Fibroblast of the aortic adventitia (primary cell): ENCODE measurements around the gene TSHZ2. TPM values are rescaled to one million over a fixed set of nuclear protein-coding genes. Genes with fewer than 3 reads are reported as not detected.

Experiments used
- DNase-seq: peaks from one replicate; pipeline ENCODE4 v3.0.0-alpha.2; 2010; ENCODE audit warnings: low read depth
- H3K4me3 ChIP-seq: 2 replicates; pipeline ENCODE4 v1.5.1; 2011; ENCODE audit warnings: low read depth, mild to moderate bottlenecking, control low read depth, low read length, moderate library complexity
- total RNA-seq: library from RNA; depleted of rRNA; stranded (reverse); fragments of >200 nt; gene quantifications from 2 replicates; pipeline ENCODE4 v1.2.3, GENCODE V29; 2012; ENCODE audit warnings: low replicate concordance
- TF ChIP-seq, protein P1 (sequence below): IDR thresholded peaks from 2 replicates; pipeline ENCODE4 v1.5.1; 2011; ENCODE audit warnings: mild to moderate bottlenecking, low read length, control low read depth, inconsistent platforms; ENCODE audit not compliant: insufficient read depth

The TSHZ2 gene
- total RNA-seq, 1 donor, result 6.9 TPM

DNA sequence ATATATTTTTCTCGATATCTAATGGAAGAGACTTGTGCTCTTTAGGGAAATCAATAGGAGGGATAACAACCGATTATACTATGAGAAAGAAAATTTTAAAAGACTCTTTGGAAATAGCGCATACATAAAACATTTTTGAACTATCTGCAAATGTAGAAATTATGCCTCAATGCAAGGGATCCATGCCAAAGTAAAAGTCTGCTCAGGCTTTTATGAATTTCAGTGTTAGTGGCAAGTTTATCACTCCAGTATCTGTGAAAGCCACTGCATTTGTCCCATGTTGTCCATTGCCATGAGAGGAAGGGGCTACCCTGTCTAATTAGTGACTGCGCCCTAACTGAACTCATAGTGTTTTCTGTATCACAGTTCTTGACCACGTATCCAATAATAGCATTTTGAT, 81.4 kb downstream of the TSHZ2 start:
- no peak for DNase-seq
- no peak overlapping the region for H3K4me3 ChIP-seq
- TF ChIP-seq, protein P1, sequence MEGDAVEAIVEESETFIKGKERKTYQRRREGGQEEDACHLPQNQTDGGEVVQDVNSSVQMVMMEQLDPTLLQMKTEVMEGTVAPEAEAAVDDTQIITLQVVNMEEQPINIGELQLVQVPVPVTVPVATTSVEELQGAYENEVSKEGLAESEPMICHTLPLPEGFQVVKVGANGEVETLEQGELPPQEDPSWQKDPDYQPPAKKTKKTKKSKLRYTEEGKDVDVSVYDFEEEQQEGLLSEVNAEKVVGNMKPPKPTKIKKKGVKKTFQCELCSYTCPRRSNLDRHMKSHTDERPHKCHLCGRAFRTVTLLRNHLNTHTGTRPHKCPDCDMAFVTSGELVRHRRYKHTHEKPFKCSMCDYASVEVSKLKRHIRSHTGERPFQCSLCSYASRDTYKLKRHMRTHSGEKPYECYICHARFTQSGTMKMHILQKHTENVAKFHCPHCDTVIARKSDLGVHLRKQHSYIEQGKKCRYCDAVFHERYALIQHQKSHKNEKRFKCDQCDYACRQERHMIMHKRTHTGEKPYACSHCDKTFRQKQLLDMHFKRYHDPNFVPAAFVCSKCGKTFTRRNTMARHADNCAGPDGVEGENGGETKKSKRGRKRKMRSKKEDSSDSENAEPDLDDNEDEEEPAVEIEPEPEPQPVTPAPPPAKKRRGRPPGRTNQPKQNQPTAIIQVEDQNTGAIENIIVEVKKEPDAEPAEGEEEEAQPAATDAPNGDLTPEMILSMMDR, result no peak

DNA sequence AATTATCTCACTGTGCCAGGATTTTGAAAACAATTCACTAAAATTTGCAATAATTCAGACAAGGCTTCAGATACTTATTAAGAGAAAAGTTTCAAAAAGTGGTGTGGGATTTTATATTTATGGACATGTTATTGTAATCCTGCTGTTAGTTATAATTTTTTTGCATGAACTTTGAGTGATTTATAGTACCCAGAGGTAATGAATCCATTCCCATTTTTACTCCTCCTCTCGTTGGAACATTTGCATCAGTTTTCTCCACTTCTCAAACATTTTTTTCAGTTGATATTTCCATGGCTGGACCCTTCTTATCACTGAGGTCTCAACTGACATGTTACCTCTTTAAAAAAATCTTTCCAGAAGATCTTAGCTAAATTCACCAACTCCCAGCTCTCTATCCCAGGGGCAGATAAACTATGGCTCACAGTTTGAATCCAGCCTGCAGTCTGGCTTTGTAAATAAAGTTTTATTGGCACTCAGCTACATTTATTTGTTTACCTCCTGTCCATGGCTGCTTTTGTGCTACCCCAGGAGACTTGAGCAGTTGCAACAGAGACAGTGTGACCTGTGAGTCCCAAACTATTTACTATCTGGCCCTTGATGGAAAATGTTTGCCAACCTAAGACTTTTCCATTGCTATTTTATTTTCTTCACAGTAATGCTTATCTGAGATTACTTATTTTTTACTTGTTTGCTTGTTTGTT, 83.4 kb downstream of the TSHZ2 start:
- no peak for DNase-seq
- H3K4me3 ChIP-seq, result no peak overlapping the region
- TF ChIP-seq, protein P1, result no peak

- TF ChIP-seq, protein P1, result no peak
- H3K4me3 ChIP-seq, result no peak overlapping the region
- no peak for DNase-seq
Observed at GRCh38 chr20:53057579-53057978, 85.4 kb downstream of the TSHZ2 start.

- TF ChIP-seq, protein P1, result no peak
- no peak overlapping the region for H3K4me3 ChIP-seq
- DNase-seq, result no peak
Observed at GRCh38 chr20:53059848-53060247, 87.7 kb downstream of the TSHZ2 start.

DNA sequence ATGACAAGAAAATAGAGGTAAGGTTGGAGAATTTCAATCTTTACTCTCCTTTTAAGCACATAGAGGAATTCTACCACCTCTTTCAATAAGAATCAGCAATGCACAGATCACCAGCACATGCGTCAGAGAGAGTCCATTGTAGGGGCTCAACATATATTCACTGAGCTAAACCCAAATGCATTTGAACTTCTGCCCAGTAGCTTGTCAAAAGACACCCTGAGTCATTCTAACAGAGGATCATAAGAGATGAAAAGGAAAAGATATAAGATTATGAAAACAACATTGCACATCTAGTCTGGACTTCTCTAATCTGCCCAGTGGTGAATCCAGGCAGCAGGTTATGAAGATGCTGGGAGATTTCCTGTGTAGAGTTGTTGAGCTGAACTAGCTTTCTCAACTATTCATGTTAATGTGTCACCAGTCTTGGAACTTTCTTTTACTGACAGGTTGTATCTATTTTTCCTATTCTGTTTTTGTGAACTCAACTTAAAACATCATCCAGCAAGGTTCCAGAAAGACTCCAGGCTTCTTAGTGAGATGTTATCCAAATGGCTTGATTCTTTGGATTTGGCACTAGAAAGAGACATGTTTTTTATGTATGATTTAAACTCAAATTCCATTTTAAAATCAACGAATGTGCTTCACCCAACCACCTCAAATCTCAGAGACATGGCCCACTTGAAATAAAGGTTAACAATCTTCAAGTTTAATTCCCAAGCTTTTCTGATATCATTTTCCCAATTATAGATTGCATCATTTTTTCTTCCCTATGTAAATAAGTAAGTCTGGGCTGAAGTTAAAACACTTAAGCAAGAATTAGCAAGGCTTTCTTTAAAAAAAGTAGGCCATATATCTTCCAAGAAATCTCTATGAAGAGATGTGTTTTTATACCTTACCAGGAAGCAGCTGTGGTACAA, 89.3 kb downstream of the TSHZ2 start:
- no peak for DNase-seq
- TF ChIP-seq, protein P1, result no peak

DNA sequence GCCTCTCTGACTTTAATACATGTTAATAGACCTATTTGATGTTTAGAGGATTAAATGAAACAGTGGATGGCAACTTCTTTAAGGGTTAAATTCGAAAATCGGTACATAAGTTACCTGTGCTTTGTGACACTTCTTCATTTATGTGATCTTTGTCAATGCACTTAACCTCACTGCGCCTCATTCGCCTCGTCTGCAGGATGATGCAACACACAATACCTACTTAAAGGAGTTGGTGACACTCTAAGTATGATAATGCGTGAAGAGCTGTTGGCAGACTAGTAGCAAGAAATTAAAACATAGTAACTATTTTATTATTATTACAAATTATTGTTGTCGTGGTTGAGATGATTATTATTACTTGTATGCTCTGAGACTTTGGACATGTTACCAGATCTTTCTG, 92.8 kb downstream of the TSHZ2 start:
- TF ChIP-seq, protein P1, result no peak
- no peak overlapping the region for H3K4me3 ChIP-seq
- DNase-seq, result no peak

More for the DNA sequence above, 89.3 kb downstream of the TSHZ2 start:
- H3K4me3 ChIP-seq, result no peak overlapping the region
